Activated CD4-positive, alpha-beta T cell treated with anti-CD3 and anti-CD28 coated beads for 1 hour (primary cell): ENCODE results near the gene TOMM22.
"Not testable (repeated sequence)": the region's sequence is repeated elsewhere in the genome, so short reads cannot be mapped to it uniquely, and the experiment has no call there.

Experiments used
- DNase-seq: peaks from one replicate; pipeline ENCODE4 v3.0.0-alpha.2; 2020

TOMM22 gene

GRCh38 chr22:38681582-38682335, at the start of gene TOMM22:
Gene TOMM22 (plus strand): TSS chr22:38681957. CDS start chr22:38681979, 22 bp downstream.
- DNase-seq, result peak; percentile 72

GRCh38 chr22:38632528-38632927, 49.2 kb upstream of the TOMM22 start:
- no peak for DNase-seq

GRCh38 chr22:38638216-38638615, 43.5 kb upstream of the TOMM22 start:
- no peak for DNase-seq

GRCh38 chr22:38638728-38639127, 43.0 kb upstream of the TOMM22 start:
- no peak for DNase-seq

GRCh38 chr22:38641476-38642040, 40.2 kb upstream of the TOMM22 start:
- DNase-seq, result no peak

GRCh38 chr22:38644245-38644644, 37.5 kb upstream of the TOMM22 start:
- not testable (repeated sequence) for DNase-seq

- no peak for DNase-seq
Measured at GRCh38 chr22:38645430-38645829, 36.3 kb upstream of the TOMM22 start.

GRCh38 chr22:38649841-38650522, 31.8 kb upstream of the TOMM22 start:
- DNase-seq, result no peak

- no peak for DNase-seq
Measured at GRCh38 chr22:38652859-38653258, 28.9 kb upstream of the TOMM22 start.

- no peak for DNase-seq
Measured at GRCh38 chr22:38653741-38654140, 28.0 kb upstream of the TOMM22 start.

GRCh38 chr22:38655519-38656255, 26.1 kb upstream of the TOMM22 start:
- DNase-seq, result no peak

GRCh38 chr22:38656256-38657044, 25.3 kb upstream of the TOMM22 start, which contains the start of the genes CBY1 and FAM227A:
Gene CBY1 (plus strand): TSS chr22:38656638. CDS start chr22:38668055, 11,417 bp downstream.
Gene FAM227A (minus strand): TSS chr22:38656392. CDS start chr22:38650168, 6,224 bp downstream.
- DNase-seq, result peak; percentile 75

GRCh38 chr22:38657045-38657909, 24.5 kb upstream of the TOMM22 start:
- no peak for DNase-seq

GRCh38 chr22:38674888-38675287, 6.9 kb upstream of the TOMM22 start:
- no peak for DNase-seq

- DNase-seq, result no peak
Measured at GRCh38 chr22:38675833-38676232, 5.9 kb upstream of the TOMM22 start.

- no peak for DNase-seq
Measured at GRCh38 chr22:38684895-38685294, 3.1 kb downstream of the TOMM22 start.

- no peak for DNase-seq
Measured at GRCh38 chr22:38685761-38686160, 4.0 kb downstream of the TOMM22 start.

- no peak for DNase-seq
Measured at GRCh38 chr22:38689651-38690050, 7.9 kb downstream of the TOMM22 start.

GRCh38 chr22:38694049-38694448, 12.3 kb downstream of the TOMM22 start:
- DNase-seq, result no peak

- DNase-seq, result no peak
Measured at GRCh38 chr22:38694940-38695339, 13.2 kb downstream of the TOMM22 start.
